ENCODE results near the gene ALMS1.

Gene ALMS1

GRCh38 chr2:73359915-73360697 lies 25.5 kb upstream of the ALMS1 start:
- H3K36me3 ChIP-seq (ENCODE audit: control insufficient read depth in 5 of 5, insufficient read depth in 5 of 5, low read length in 5 of 5): no peaks in the 10 kb centered on the region
- H3K4me3 ChIP-seq (ENCODE audit: low read depth in 1 of 5, low read length in 5 of 5): no peak overlapping the region
- no peaks in the 10 kb centered on the region for H3K9me3 ChIP-seq (ENCODE audit: control insufficient read depth in 5 of 5, low read length in 5 of 5)
- peaks cover 0 to 2% (median 0%) of the 10 kb centered on the region in 5 donors for H3K4me1 ChIP-seq (ENCODE audit: control insufficient read depth in 5 of 5, insufficient read depth in 5 of 5, low read length in 5 of 5)
- no peak overlapping the region for H3K27ac ChIP-seq (ENCODE audit: low read depth, low read length)
- H3K9ac ChIP-seq (ENCODE audit: low read length in 5 of 5): no peak overlapping the region
- peaks cover 0 to 5% (median 0%) of the 10 kb centered on the region in 5 donors for H3K27me3 ChIP-seq (ENCODE audit: control insufficient read depth in 5 of 5, insufficient read depth in 4 of 5, low read length in 5 of 5)

- H3K27me3 ChIP-seq (ENCODE audit: control insufficient read depth in 5 of 5, insufficient read depth in 4 of 5, low read length in 5 of 5): peaks cover 0 to 5% (median 0%) of the 10 kb centered on the region in 5 donors
- no peak overlapping the region for H3K9ac ChIP-seq (ENCODE audit: low read length in 5 of 5)
- no peaks in the 10 kb centered on the region for H3K4me1 ChIP-seq (ENCODE audit: control insufficient read depth in 5 of 5, insufficient read depth in 5 of 5, low read length in 5 of 5)
- H3K9me3 ChIP-seq (ENCODE audit: control insufficient read depth in 5 of 5, low read length in 5 of 5): peaks cover 0 to 5% (median 3%) of the 10 kb centered on the region in 5 donors
- no peak overlapping the region for H3K4me3 ChIP-seq (ENCODE audit: low read depth in 1 of 5, low read length in 5 of 5)
- H3K36me3 ChIP-seq (ENCODE audit: control insufficient read depth in 5 of 5, insufficient read depth in 5 of 5, low read length in 5 of 5): no peaks in the 10 kb centered on the region
- H3K27ac ChIP-seq (ENCODE audit: low read depth, low read length): no peak overlapping the region
Observed at GRCh38 chr2:73366060-73366459, 19.6 kb upstream of the ALMS1 start.

- no peak overlapping the region for H3K27ac ChIP-seq (ENCODE audit: low read depth, low read length)
- no peak overlapping the region for H3K4me3 ChIP-seq (ENCODE audit: low read depth in 1 of 5, low read length in 5 of 5)
- no peaks in the 10 kb centered on the region for H3K36me3 ChIP-seq (ENCODE audit: control insufficient read depth in 5 of 5, insufficient read depth in 5 of 5, low read length in 5 of 5)
- H3K9me3 ChIP-seq (ENCODE audit: control insufficient read depth in 5 of 5, low read length in 5 of 5): peaks cover 0 to 5% (median 3%) of the 10 kb centered on the region in 5 donors
- H3K27me3 ChIP-seq (ENCODE audit: control insufficient read depth in 5 of 5, insufficient read depth in 4 of 5, low read length in 5 of 5): peaks cover 0 to 5% (median 0%) of the 10 kb centered on the region in 5 donors
- H3K4me1 ChIP-seq (ENCODE audit: control insufficient read depth in 5 of 5, insufficient read depth in 5 of 5, low read length in 5 of 5): no peaks in the 10 kb centered on the region
- H3K9ac ChIP-seq (ENCODE audit: low read length in 5 of 5): no peak overlapping the region
Observed at GRCh38 chr2:73368781-73369180, 16.9 kb upstream of the ALMS1 start.

GRCh38 chr2:73370348-73370747 lies 15.3 kb upstream of the ALMS1 start:
- Histone ChIP-seq H3K27ac (ENCODE audit: low read depth, low read length) (no peak overlapping the region), H3K4me3 (ENCODE audit: low read depth in 1 of 5, low read length in 5 of 5) (no peak overlapping the region), H3K9me3 (ENCODE audit: control insufficient read depth in 5 of 5, low read length in 5 of 5) (peaks cover 0 to 5% (median 3%) of the 10 kb centered on the region in 5 donors), H3K4me1 (ENCODE audit: control insufficient read depth in 5 of 5, insufficient read depth in 5 of 5, low read length in 5 of 5) (no peaks in the 10 kb centered on the region), H3K27me3 (ENCODE audit: control insufficient read depth in 5 of 5, insufficient read depth in 4 of 5, low read length in 5 of 5) (peaks cover 0 to 3% (median 0%) of the 10 kb centered on the region in 5 donors), H3K9ac (ENCODE audit: low read length in 5 of 5) (no peak overlapping the region), H3K36me3 (ENCODE audit: control insufficient read depth in 5 of 5, insufficient read depth in 5 of 5, low read length in 5 of 5) (no peaks in the 10 kb centered on the region)

- Histone ChIP-seq H3K4me3 (ENCODE audit: low read depth in 1 of 5, low read length in 5 of 5) (no peak overlapping the region), H3K4me1 (ENCODE audit: control insufficient read depth in 5 of 5, insufficient read depth in 5 of 5, low read length in 5 of 5) (no peaks in the 10 kb centered on the region), H3K27me3 (ENCODE audit: control insufficient read depth in 5 of 5, insufficient read depth in 4 of 5, low read length in 5 of 5) (peaks cover 0 to 6% (median 3%) of the 10 kb centered on the region in 5 donors), H3K36me3 (ENCODE audit: control insufficient read depth in 5 of 5, insufficient read depth in 5 of 5, low read length in 5 of 5) (no peaks in the 10 kb centered on the region), H3K9me3 (ENCODE audit: control insufficient read depth in 5 of 5, low read length in 5 of 5) (no peaks in the 10 kb centered on the region), H3K9ac (ENCODE audit: low read length in 5 of 5) (no peak overlapping the region), H3K27ac (ENCODE audit: low read depth, low read length) (no peak overlapping the region)
Observed at GRCh38 chr2:73373344-73373743, 12.3 kb upstream of the ALMS1 start.

- no peak overlapping the region for H3K9ac ChIP-seq (ENCODE audit: low read length in 5 of 5)
- no peaks in the 10 kb centered on the region for H3K36me3 ChIP-seq (ENCODE audit: control insufficient read depth in 5 of 5, insufficient read depth in 5 of 5, low read length in 5 of 5)
- H3K4me3 ChIP-seq (ENCODE audit: low read depth in 1 of 5, low read length in 5 of 5): no peak overlapping the region
- H3K4me1 ChIP-seq (ENCODE audit: control insufficient read depth in 5 of 5, insufficient read depth in 5 of 5, low read length in 5 of 5): no peaks in the 10 kb centered on the region
- no peaks in the 10 kb centered on the region for H3K9me3 ChIP-seq (ENCODE audit: control insufficient read depth in 5 of 5, low read length in 5 of 5)
- H3K27ac ChIP-seq (ENCODE audit: low read depth, low read length): no peak overlapping the region
- H3K27me3 ChIP-seq (ENCODE audit: control insufficient read depth in 5 of 5, insufficient read depth in 4 of 5, low read length in 5 of 5): peaks cover 0 to 11% (median 3%) of the 10 kb centered on the region in 5 donors
Observed at GRCh38 chr2:73374269-73374668, 11.4 kb upstream of the ALMS1 start.

- H3K27ac ChIP-seq (ENCODE audit: low read depth, low read length): no peak overlapping the region
- H3K4me3 ChIP-seq (ENCODE audit: low read depth in 1 of 5, low read length in 5 of 5): no peak overlapping the region
- no peaks in the 10 kb centered on the region for H3K36me3 ChIP-seq (ENCODE audit: control insufficient read depth in 5 of 5, insufficient read depth in 5 of 5, low read length in 5 of 5)
- no peaks in the 10 kb centered on the region for H3K4me1 ChIP-seq (ENCODE audit: control insufficient read depth in 5 of 5, insufficient read depth in 5 of 5, low read length in 5 of 5)
- peaks cover 0 to 12% (median 2%) of the 10 kb centered on the region in 5 donors for H3K27me3 ChIP-seq (ENCODE audit: control insufficient read depth in 5 of 5, insufficient read depth in 4 of 5, low read length in 5 of 5)
- no peaks in the 10 kb centered on the region for H3K9me3 ChIP-seq (ENCODE audit: control insufficient read depth in 5 of 5, low read length in 5 of 5)
- H3K9ac ChIP-seq (ENCODE audit: low read length in 5 of 5): no peak overlapping the region
Observed at GRCh38 chr2:73376681-73377080, 9.0 kb upstream of the ALMS1 start.

- Histone ChIP-seq H3K27ac (ENCODE audit: low read depth, low read length) (no peak overlapping the region), H3K4me3 (ENCODE audit: low read depth in 1 of 5, low read length in 5 of 5) (no peak overlapping the region), H3K9ac (ENCODE audit: low read length in 5 of 5) (no peak overlapping the region), H3K27me3 (ENCODE audit: control insufficient read depth in 5 of 5, insufficient read depth in 4 of 5, low read length in 5 of 5) (peaks cover 0 to 8% (median 0%) of the 10 kb centered on the region in 5 donors), H3K4me1 (ENCODE audit: control insufficient read depth in 5 of 5, insufficient read depth in 5 of 5, low read length in 5 of 5) (peaks cover 2 to 22% (median 15%) of the 10 kb centered on the region in 5 donors), H3K9me3 (ENCODE audit: control insufficient read depth in 5 of 5, low read length in 5 of 5) (no peaks in the 10 kb centered on the region), H3K36me3 (ENCODE audit: control insufficient read depth in 5 of 5, insufficient read depth in 5 of 5, low read length in 5 of 5) (no peaks in the 10 kb centered on the region)
Observed at GRCh38 chr2:73383036-73383435, 2.6 kb upstream of the ALMS1 start.

- Histone ChIP-seq H3K27ac (ENCODE audit: low read depth, low read length) (peak overlapping the region; percentile 81), H3K4me3 (ENCODE audit: low read depth in 1 of 5, low read length in 5 of 5) (peak overlapping the region; percentile 67 to 93 (median 77)), H3K4me1 (ENCODE audit: control insufficient read depth in 5 of 5, insufficient read depth in 5 of 5, low read length in 5 of 5) (peaks cover 2 to 22% (median 15%) of the 10 kb centered on the region in 5 donors), H3K27me3 (ENCODE audit: control insufficient read depth in 5 of 5, insufficient read depth in 4 of 5, low read length in 5 of 5) (peaks cover 0 to under 1% (median 0%) of the 10 kb centered on the region in 5 donors), H3K36me3 (ENCODE audit: control insufficient read depth in 5 of 5, insufficient read depth in 5 of 5, low read length in 5 of 5) (no peaks in the 10 kb centered on the region), H3K9ac (ENCODE audit: low read length in 5 of 5) (peak overlapping the region; percentile 61 to 87 (median 83)), H3K9me3 (ENCODE audit: control insufficient read depth in 5 of 5, low read length in 5 of 5) (no peaks in the 10 kb centered on the region)
Observed at GRCh38 chr2:73385123-73385503, 523 bp upstream of the ALMS1 start.

GRCh38 chr2:73386342-73386868 lies 769 bp downstream of the ALMS1 start:
- Histone ChIP-seq H3K27me3 (ENCODE audit: control insufficient read depth in 5 of 5, insufficient read depth in 4 of 5, low read length in 5 of 5) (no peaks in the 10 kb centered on the region), H3K36me3 (ENCODE audit: control insufficient read depth in 5 of 5, insufficient read depth in 5 of 5, low read length in 5 of 5) (no peaks in the 10 kb centered on the region), H3K9ac (ENCODE audit: low read length in 5 of 5) (peak overlapping the region; percentile 43 to 94 (median 87)), H3K4me3 (ENCODE audit: low read depth in 1 of 5, low read length in 5 of 5) (peak overlapping the region; percentile 77 to 98 (median 93)), H3K9me3 (ENCODE audit: control insufficient read depth in 5 of 5, low read length in 5 of 5) (no peaks in the 10 kb centered on the region), H3K4me1 (ENCODE audit: control insufficient read depth in 5 of 5, insufficient read depth in 5 of 5, low read length in 5 of 5) (peaks cover 2 to 22% (median 15%) of the 10 kb centered on the region in 5 donors), H3K27ac (ENCODE audit: low read depth, low read length) (peak overlapping the region; percentile 70)

Measured in subcutaneous abdominal adipose tissue (tissue), 5 donors.